Lower leg skin (tissue), 3 donors: Measurements from ENCODE around the gene PHLDB3.

Experiments
- CTCF ChIP-seq, 3 donors: fragments of 450-650 bp; IDR thresholded peaks; one replicate each; pipeline ENCODE4 v1.5.1; 2016; ENCODE audit warnings: antibody characterized with exemption in 3 of 3, mild to moderate bottlenecking in 3 of 3, moderate library complexity in 2 of 3
- POLR2A ChIP-seq, 2 donors: fragments of 450-650 bp; IDR thresholded peaks; one replicate each; pipeline ENCODE4 v1.6.1; 2016 to 2017; ENCODE audit warnings: antibody characterized with exemption in 2 of 2, mild to moderate bottlenecking in 1 of 2, moderate library complexity in 1 of 2

- no peak for TF ChIP-seq CTCF (IDR thresholded peaks at IDR 0.05)
- no peak for TF ChIP-seq POLR2A (IDR thresholded peaks at IDR 0.05)
Observed at GRCh38 chr19:43467276-43467675, 37.3 kb downstream of the PHLDB3 start.
